LNCaP clone FGC (cell line): ENCODE results near the gene VSIG10L2.

Experiments used
- DNase-seq: peaks from one replicate; pipeline ENCODE4 v3.0.0-alpha.2; 2011; ENCODE audit warnings: low read depth
- H3K4me3 ChIP-seq: 2 replicates; pipeline ENCODE4 v1.5.1; 2011; ENCODE audit warnings: mild to moderate bottlenecking, low read depth, low read length, control low read depth
- TF ChIP-seq, protein P1 (sequence below): IDR thresholded peaks from 2 replicates; pipeline ENCODE4 v1.5.1; 2012; ENCODE audit warnings: mild to moderate bottlenecking; ENCODE audit not compliant: control insufficient read depth, insufficient read depth; ENCODE audit errors: extremely low read depth

Gene VSIG10L2

DNA sequence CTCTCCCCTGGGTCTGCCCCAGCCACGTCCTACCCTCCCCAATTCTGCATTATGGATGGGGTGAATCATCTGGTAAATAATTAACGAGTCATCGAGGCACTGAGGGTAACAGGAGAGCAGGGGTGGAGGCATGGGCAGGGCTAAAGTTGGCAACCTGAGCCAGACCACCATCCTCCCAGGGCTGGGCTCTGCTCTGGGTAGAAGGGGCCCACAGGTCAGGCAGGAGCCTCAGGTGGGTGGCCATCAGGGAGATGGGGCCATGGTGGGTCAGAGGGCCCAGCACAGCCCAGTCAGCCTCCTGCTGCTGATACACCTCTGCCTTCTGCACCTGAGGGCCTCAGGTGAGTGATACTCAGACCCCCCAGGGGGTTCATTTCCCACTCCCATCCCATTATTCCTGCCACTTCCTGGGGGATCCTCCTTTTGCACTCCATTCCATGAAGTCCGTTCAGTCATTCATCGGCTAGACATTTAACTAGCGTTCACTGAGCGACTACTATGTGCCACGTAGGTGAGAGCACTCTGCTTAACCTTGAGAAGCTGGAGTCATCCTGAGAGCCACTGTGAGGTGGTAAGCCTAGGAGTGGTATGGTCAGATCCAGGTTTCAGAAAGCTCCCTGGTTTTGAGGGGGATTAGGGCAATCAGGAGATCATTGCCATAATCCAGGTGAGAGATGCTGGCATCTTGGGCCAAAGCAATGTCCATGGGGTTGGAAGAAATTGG, at the start of gene VSIG10L2:
VSIG10L2 (plus strand) TSS at position 248 of the 724 bp plus-strand sequence; CDS start at position 260, 12 bp downstream.
- TF ChIP-seq, protein P1, sequence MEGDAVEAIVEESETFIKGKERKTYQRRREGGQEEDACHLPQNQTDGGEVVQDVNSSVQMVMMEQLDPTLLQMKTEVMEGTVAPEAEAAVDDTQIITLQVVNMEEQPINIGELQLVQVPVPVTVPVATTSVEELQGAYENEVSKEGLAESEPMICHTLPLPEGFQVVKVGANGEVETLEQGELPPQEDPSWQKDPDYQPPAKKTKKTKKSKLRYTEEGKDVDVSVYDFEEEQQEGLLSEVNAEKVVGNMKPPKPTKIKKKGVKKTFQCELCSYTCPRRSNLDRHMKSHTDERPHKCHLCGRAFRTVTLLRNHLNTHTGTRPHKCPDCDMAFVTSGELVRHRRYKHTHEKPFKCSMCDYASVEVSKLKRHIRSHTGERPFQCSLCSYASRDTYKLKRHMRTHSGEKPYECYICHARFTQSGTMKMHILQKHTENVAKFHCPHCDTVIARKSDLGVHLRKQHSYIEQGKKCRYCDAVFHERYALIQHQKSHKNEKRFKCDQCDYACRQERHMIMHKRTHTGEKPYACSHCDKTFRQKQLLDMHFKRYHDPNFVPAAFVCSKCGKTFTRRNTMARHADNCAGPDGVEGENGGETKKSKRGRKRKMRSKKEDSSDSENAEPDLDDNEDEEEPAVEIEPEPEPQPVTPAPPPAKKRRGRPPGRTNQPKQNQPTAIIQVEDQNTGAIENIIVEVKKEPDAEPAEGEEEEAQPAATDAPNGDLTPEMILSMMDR = no peak
- H3K4me3 ChIP-seq = no peak within 1 kb of the TSS
- no peak for DNase-seq

GRCh38 chr11:125901872-125902271, 44.0 kb upstream of the VSIG10L2 start:
- DNase-seq = no peak
- peak overlapping the region; percentile 70 for H3K4me3 ChIP-seq

GRCh38 chr11:125902277-125902926, 43.4 kb upstream of the VSIG10L2 start:
- TF ChIP-seq, protein P1 = no peak
- no peak for DNase-seq
- H3K4me3 ChIP-seq = peak overlapping the region; percentile 70

More at GRCh38 chr11:125901872-125902271, 44.0 kb upstream of the VSIG10L2 start:
- TF ChIP-seq, protein P1 = no peak

DNA sequence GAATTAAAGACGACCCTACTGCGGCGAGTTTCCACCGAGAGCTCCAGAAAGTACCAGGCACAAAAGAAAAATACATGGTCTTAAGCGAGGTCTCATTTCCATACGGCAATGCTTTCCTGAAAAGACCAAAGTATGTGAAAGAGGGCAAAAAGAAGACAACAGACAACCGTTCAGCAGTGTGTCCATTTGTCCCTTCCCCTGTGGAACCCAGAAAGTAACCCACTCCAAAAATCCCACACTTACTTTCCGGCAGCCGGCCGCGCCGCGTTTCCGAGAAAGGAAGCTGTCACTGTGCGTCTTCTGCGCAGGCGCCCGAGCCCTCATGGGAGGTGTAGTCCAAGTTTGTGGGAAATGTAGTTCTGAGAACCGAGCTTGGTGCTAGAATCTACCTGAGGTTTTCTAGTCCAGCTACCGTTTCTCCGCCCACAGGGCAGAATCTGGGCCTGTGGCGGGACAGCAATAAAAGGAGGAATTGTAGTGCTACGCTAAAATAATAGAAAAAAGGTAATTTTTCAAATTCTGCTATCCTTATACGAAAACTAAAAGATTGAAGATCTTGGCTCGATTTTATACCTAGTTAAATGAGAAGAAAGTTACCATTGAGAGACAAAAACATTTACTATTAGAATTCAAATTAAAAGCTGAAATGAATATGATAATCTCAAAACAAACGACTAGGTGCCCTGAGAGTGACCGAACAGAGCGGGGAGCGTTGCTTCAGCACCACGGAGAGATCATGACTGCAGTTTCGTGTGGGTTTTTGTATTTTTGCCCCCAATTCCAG, 42.7 kb upstream of the VSIG10L2 start, which contains the start of gene PUS3:
PUS3 (minus strand) TSS at position 280 of the 784 bp plus-strand sequence. CDS start 6,922 bp downstream, outside the sequence.
- peak within 1 kb of the TSS; percentile 70 for H3K4me3 ChIP-seq
- TF ChIP-seq, protein P1 = no peak
- peak; percentile 65 for DNase-seq

- no peak for DNase-seq
- TF ChIP-seq, protein P1 = no peak
- peak within 1 kb of the TSS; percentile 70 for H3K4me3 ChIP-seq
These were observed 41.9 kb upstream of the VSIG10L2 start, which contains the start of gene DDX25 for GRCh38 chr11:125903711-125904659. Gene DDX25, plus strand, starts transcription at chr11:125904508. Its CDS starts 10 bp downstream, at chr11:125904518.

DNA sequence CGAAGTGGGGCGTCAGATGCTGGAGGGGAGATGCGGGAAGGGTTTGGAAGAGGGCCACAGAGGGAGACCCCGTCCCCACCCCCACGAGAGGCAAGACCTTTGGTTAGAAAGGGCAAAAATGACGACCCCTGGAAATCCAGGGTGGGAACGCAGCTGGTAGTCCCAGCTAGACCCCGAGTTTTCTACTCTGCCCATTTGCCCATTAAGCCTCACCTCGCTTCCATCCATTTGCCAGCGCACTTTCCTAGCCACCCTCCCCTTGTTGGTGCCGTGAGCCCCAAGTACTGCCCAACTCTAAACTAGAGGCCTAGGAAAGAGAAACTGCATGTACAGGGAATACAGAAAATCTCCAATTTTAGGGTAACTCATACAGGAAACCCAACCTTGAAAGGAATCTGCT, 41.2 kb upstream of the VSIG10L2 start:
- DNase-seq = no peak
- TF ChIP-seq, protein P1 = no peak
- H3K4me3 ChIP-seq = no peak overlapping the region
